Measurements from ENCODE around the gene CDH13.

- TF ChIP-seq GATA3 (IDR thresholded peaks at IDR 0.05; ENCODE audit: low read depth, low read length), result no peak
- TF ChIP-seq GATA2 (IDR thresholded peaks at IDR 0.05; ENCODE audit: low read depth, low read length), result no peak
Measured at GRCh38 chr16:82761236-82761635, 134.5 kb downstream of the CDH13 start.

Measured in SH-SY5Y (cell line).